ENCODE measurements around the gene UVRAG. TPM values are rescaled to one million over a fixed set of nuclear protein-coding genes. Genes with fewer than 3 reads are reported as not detected.

UVRAG gene
- total and polyA plus RNA-seq, 4 donors, result 4.4 to 15.1 (median 10.0) TPM

DNA sequence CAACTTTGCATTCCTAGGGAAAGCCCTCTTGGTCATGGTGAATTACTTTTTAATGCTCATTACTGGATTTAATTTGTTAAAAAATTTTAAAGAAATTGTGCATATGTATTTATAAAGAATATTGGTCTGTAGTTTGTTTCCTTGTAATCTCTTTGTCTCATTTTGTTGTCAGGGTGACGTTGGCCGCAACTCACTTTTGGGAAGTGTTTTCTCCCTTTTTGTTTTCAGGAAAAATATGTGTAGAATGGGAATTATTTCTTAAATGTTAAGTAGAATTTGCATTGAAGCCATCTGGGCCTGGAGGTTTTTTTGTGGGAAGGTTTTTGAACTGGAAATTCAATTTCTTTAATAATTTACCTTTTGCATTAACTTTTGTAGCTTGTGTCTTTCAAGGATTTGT lies 149.1 kb downstream of the UVRAG start:
- Histone ChIP-seq H3K27me3 (ENCODE audit: control insufficient read depth in 4 of 4, insufficient read depth in 4 of 4, low read length in 3 of 4) (no peaks in the 10 kb centered on the region), H3K4me1 (ENCODE audit: control insufficient read depth in 4 of 4, insufficient read depth in 4 of 4, low read length in 3 of 4) (peaks cover 0 to 3% (median 0%) of the 10 kb centered on the region in 4 donors), H3K36me3 (ENCODE audit: control insufficient read depth in 4 of 4, insufficient read depth in 3 of 4, low read depth in 1 of 4, low read length in 3 of 4) (no peaks in the 10 kb centered on the region), H3K4me3 (ENCODE audit: low read depth in 1 of 3, low read length in 3 of 3) (no peak overlapping the region), H3K9ac (ENCODE audit: low read depth in 1 of 2, low read length in 2 of 2) (no peak overlapping the region), H3K9me3 (ENCODE audit: control insufficient read depth in 4 of 4, low read length in 3 of 4) (no peaks in the 10 kb centered on the region), H3K27ac (ENCODE audit: low read depth in 1 of 2, low read length in 2 of 2) (no peak overlapping the region)
- 99% methylated on average over 2 of the region's 2 CpGs for WGBS
- no peak for TF ChIP-seq RAD21 (IDR thresholded peaks at IDR 0.05)
- no peak for TF ChIP-seq HNF4A (conservative IDR thresholded peaks at IDR 0.05)
- TF ChIP-seq YY1 (IDR thresholded peaks at IDR 0.05), result no peak
- TF ChIP-seq FOXA1 (IDR thresholded peaks at IDR 0.05), result no peak
- TF ChIP-seq HNF4G (IDR thresholded peaks at IDR 0.05), result no peak
- TF ChIP-seq, protein P1, sequence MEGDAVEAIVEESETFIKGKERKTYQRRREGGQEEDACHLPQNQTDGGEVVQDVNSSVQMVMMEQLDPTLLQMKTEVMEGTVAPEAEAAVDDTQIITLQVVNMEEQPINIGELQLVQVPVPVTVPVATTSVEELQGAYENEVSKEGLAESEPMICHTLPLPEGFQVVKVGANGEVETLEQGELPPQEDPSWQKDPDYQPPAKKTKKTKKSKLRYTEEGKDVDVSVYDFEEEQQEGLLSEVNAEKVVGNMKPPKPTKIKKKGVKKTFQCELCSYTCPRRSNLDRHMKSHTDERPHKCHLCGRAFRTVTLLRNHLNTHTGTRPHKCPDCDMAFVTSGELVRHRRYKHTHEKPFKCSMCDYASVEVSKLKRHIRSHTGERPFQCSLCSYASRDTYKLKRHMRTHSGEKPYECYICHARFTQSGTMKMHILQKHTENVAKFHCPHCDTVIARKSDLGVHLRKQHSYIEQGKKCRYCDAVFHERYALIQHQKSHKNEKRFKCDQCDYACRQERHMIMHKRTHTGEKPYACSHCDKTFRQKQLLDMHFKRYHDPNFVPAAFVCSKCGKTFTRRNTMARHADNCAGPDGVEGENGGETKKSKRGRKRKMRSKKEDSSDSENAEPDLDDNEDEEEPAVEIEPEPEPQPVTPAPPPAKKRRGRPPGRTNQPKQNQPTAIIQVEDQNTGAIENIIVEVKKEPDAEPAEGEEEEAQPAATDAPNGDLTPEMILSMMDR (IDR thresholded peaks at IDR 0.05; ENCODE audit: low read depth, low read length, missing input control), result no peak
- TF ChIP-seq NR2F2 (IDR thresholded peaks at IDR 0.05), result no peak
- TF ChIP-seq JUND (IDR thresholded peaks at IDR 0.05), result no peak
- no peak for TF ChIP-seq TAF1 (conservative IDR thresholded peaks at IDR 0.05)
- TF ChIP-seq, protein P2, sequence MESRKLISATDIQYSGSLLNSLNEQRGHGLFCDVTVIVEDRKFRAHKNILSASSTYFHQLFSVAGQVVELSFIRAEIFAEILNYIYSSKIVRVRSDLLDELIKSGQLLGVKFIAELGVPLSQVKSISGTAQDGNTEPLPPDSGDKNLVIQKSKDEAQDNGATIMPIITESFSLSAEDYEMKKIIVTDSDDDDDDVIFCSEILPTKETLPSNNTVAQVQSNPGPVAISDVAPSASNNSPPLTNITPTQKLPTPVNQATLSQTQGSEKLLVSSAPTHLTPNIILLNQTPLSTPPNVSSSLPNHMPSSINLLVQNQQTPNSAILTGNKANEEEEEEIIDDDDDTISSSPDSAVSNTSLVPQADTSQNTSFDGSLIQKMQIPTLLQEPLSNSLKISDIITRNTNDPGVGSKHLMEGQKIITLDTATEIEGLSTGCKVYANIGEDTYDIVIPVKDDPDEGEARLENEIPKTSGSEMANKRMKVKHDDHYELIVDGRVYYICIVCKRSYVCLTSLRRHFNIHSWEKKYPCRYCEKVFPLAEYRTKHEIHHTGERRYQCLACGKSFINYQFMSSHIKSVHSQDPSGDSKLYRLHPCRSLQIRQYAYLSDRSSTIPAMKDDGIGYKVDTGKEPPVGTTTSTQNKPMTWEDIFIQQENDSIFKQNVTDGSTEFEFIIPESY (IDR thresholded peaks at IDR 0.05), result no peak
- TF ChIP-seq, protein P3, sequence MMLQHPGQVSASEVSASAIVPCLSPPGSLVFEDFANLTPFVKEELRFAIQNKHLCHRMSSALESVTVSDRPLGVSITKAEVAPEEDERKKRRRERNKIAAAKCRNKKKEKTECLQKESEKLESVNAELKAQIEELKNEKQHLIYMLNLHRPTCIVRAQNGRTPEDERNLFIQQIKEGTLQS (IDR thresholded peaks at IDR 0.05), result no peak
- TF ChIP-seq, protein P4, sequence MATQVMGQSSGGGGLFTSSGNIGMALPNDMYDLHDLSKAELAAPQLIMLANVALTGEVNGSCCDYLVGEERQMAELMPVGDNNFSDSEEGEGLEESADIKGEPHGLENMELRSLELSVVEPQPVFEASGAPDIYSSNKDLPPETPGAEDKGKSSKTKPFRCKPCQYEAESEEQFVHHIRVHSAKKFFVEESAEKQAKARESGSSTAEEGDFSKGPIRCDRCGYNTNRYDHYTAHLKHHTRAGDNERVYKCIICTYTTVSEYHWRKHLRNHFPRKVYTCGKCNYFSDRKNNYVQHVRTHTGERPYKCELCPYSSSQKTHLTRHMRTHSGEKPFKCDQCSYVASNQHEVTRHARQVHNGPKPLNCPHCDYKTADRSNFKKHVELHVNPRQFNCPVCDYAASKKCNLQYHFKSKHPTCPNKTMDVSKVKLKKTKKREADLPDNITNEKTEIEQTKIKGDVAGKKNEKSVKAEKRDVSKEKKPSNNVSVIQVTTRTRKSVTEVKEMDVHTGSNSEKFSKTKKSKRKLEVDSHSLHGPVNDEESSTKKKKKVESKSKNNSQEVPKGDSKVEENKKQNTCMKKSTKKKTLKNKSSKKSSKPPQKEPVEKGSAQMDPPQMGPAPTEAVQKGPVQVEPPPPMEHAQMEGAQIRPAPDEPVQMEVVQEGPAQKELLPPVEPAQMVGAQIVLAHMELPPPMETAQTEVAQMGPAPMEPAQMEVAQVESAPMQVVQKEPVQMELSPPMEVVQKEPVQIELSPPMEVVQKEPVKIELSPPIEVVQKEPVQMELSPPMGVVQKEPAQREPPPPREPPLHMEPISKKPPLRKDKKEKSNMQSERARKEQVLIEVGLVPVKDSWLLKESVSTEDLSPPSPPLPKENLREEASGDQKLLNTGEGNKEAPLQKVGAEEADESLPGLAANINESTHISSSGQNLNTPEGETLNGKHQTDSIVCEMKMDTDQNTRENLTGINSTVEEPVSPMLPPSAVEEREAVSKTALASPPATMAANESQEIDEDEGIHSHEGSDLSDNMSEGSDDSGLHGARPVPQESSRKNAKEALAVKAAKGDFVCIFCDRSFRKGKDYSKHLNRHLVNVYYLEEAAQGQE (IDR thresholded peaks at IDR 0.05), result no peak
- no peak for TF ChIP-seq RXRA (IDR thresholded peaks at IDR 0.05)
- TF ChIP-seq EGR1 (IDR thresholded peaks at IDR 0.05; ENCODE audit: low read depth in 2 of 2), result no peak
- TF ChIP-seq FOXA2 (IDR thresholded peaks at IDR 0.05), result no peak
- no peak for TF ChIP-seq SP1 (IDR thresholded peaks at IDR 0.05)
- TF ChIP-seq GABPA (IDR thresholded peaks at IDR 0.05 in 1 of 2, conservative IDR thresholded peaks at IDR 0.05 in 1 of 2), result no peak
- TF ChIP-seq, protein P5, sequence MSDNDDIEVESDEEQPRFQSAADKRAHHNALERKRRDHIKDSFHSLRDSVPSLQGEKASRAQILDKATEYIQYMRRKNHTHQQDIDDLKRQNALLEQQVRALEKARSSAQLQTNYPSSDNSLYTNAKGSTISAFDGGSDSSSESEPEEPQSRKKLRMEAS (IDR thresholded peaks at IDR 0.05), result no peak
- DNase-seq (ENCODE audit: low spot score), result no peak
